ENCODE results near the gene ACTN1.
A peak's percentile ranks its signal among the peaks of the same experiment; 100 is the strongest.

ACTN1 gene

GRCh38 chr14:68844210-68844545 lies 134.9 kb downstream of the ACTN1 start:
- POLR2A ChIA-PET = no interaction called here
- no peak for DNase-seq (ENCODE audit: extremely low spot score)
- CTCF ChIA-PET = interaction anchor here (0.6 to 5.8 kb wide), 61 partner anchors 9 to 1017 kb away, joined by 3 to 73 read pairs (median 4); partner anchors contain the start of gene ZFP36L1
- no peak for TF ChIP-seq CTCF (IDR thresholded peaks at IDR 0.05; ENCODE audit: control extremely low read depth, extremely low read depth, low read depth, missing control alignments)

- TF ChIP-seq CTCF (IDR thresholded peaks at IDR 0.05; ENCODE audit: control extremely low read depth, extremely low read depth, low read depth, missing control alignments) = peak; percentile 92
- DNase-seq (ENCODE audit: extremely low spot score) = peak; percentile 79
- POLR2A ChIA-PET = no interaction called here
- CTCF ChIA-PET = interaction anchor here (0.6 to 5.8 kb wide), 62 partner anchors 9 to 1017 kb away, joined by 3 to 73 read pairs (median 4); partner anchors contain the start of gene ZFP36L1
Measured at GRCh38 chr14:68843471-68844209, 135.5 kb downstream of the ACTN1 start.

- DNase-seq (ENCODE audit: extremely low spot score) = no peak
- ChIA-PET POLR2A (interaction anchor here (0.5 kb wide), 1 partner anchor 989 kb away, joined by 3 read pairs; no protein-coding TSS in a partner anchor), CTCF (interaction anchor here (3.9 to 5.8 kb wide), 2 partner anchors 18 to 26 kb away, joined by 39 to 73 read pairs; no protein-coding TSS in a partner anchor)
Measured at GRCh38 chr14:68842298-68842697, 136.8 kb downstream of the ACTN1 start.

GRCh38 chr14:68841016-68841809 lies 137.9 kb downstream of the ACTN1 start:
- TF ChIP-seq CTCF (IDR thresholded peaks at IDR 0.05; ENCODE audit: control extremely low read depth, extremely low read depth, low read depth, missing control alignments) = no peak
- ChIA-PET CTCF (interaction anchor here (1.2 to 5.8 kb wide), 3 partner anchors 17 to 907 kb away, joined by 4 to 73 read pairs (median 39); no protein-coding TSS in a partner anchor), POLR2A (no interaction called here)
- no peak for DNase-seq (ENCODE audit: extremely low spot score)

More at GRCh38 chr14:68842298-68842697, 136.8 kb downstream of the ACTN1 start:
- no peak for TF ChIP-seq CTCF (IDR thresholded peaks at IDR 0.05; ENCODE audit: control extremely low read depth, extremely low read depth, low read depth, missing control alignments)

- DNase-seq (ENCODE audit: extremely low spot score) = no peak
- no peak for TF ChIP-seq CTCF (IDR thresholded peaks at IDR 0.05; ENCODE audit: control extremely low read depth, extremely low read depth, low read depth, missing control alignments)
- ChIA-PET CTCF (interaction anchor here (1.2 to 5.8 kb wide), 2 partner anchors 17 to 907 kb away, joined by 4 to 73 read pairs; no protein-coding TSS in a partner anchor), POLR2A (no interaction called here)
Measured at GRCh38 chr14:68840454-68840853, 138.6 kb downstream of the ACTN1 start.

- no peak for TF ChIP-seq CTCF (IDR thresholded peaks at IDR 0.05; ENCODE audit: control extremely low read depth, extremely low read depth, low read depth, missing control alignments)
- ChIA-PET POLR2A (no interaction called here), CTCF (interaction anchor here (3.7 kb wide), 1 partner anchor 11 kb away, joined by 16 read pairs; no protein-coding TSS in a partner anchor)
- DNase-seq (ENCODE audit: extremely low spot score) = no peak
Measured at GRCh38 chr14:68836082-68836481, 143.0 kb downstream of the ACTN1 start.
